Fibroblast of skin of scalp (primary cell): ENCODE results near the gene PDE6H.
A peak's percentile ranks its signal among the peaks of the same experiment; 100 is the strongest.

Source experiments
- DNase-seq: peaks from one replicate; pipeline ENCODE4 v3.0.0-alpha.2; 2013

Gene PDE6H

DNA sequence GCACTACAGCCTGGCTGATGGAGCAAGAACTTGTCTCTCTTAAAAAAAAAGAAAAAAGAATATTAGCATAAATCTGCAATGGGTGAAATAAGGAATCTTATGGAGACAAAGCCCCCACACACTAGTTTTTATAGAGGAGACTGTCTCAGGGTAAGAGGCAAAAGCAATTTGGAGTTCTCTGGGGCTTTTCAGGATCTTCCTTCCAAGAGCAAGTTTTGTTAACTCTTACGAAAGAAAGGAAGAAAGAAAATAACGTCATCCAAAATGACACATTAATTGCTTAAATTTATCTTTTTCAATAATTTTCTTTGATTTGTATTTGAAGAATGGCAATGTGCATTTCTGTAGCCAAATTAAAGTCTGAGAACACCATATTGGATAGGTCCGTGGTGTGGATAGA, 3.8 kb downstream of the PDE6H start:
- DNase-seq, result no peak

DNA sequence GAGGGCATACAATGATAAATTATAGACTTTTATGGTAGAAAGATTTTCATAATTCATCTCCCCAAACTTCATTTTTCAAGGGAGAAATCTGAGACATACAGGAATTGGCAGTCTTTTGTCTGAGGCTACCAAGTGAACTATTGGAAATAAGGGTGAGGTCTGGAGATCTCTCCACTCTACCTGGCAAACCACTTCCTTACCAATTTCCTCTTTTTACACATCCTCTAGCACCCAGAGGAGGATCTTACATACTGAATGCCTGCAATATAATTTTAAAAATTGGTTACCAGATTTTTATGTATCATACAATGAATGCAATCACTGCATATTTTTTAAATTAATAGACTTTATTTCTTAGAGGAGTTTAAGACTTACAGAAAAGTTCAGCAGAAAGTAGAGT, 6.6 kb downstream of the PDE6H start:
- no peak for DNase-seq

DNA sequence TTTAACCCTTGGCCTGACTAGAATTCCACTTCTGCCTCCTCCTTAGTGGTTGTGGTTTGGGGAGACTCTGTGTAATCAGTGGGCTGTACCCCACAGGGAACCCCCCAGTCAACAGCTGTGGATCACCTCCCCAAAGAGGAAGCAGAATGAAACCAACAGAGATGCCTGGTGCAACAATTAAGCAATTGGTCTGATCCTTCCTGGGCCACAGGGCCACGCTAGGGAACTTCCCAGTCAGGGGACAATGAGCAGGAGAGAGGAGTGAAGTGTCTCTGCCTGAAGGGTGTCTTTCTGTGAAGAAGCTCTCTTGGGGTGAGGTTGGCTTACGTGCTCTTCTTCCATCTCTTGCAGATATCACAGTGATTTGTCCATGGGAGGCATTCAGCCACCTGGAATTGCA, 8.2 kb downstream of the PDE6H start:
- no peak for DNase-seq

DNA sequence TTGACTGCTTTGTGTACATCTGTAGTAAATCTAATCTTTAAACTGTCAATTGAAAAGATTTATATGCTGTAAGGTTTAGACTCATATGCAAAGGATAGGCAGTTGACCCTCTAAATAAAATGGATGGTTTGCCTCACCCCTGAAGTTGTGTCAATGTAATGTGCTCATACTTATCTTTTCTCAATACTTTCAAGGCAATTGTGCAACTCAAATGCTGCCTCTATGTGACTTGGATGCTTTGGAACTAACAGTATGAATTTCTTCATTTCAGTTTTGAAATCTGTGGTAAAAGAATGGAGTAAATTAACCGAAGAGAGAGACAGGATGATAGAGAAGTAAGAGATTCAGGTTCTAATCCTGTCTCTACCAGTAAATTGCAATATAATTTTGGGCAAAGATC, 9.7 kb downstream of the PDE6H start:
- no peak for DNase-seq

DNA sequence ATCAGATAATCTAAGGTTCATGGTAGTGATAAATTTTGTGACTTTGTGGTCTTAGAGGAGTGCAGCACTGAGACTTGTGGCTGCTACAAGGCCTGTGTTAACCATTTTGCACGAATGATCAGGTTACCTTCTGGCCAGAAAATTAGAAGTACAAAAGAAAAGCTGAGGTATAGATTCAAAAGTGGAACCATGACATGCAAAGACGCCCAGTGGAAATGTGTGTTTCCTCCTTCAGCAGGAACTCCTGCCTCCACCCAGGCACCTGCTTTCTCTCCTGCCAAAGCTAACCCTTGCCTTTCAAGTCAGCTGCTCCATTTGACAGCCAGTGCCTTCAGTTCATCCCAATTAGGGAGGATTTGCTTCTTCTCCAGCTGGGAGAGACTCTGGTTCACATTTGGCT, 10.1 kb downstream of the PDE6H start:
- DNase-seq, result no peak

DNA sequence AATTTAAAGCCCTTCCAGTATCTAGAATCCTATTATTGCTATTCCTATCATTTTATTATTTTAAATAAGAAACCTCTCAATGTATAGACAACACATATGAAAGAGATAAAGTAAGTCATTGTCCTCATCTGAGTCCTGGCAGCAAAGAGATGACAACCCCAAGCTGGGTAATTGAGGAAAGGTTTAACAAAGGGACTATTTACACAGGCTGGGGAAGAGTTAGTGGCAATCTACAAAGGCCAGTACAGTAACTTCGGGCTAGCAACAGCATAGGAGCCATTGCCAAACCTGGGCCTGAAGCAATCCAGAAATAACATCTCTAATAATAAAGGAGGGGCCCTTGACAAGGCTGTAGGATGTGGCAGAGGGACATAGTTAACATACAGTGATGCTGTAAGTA, 11.2 kb downstream of the PDE6H start:
- DNase-seq, result no peak

DNA sequence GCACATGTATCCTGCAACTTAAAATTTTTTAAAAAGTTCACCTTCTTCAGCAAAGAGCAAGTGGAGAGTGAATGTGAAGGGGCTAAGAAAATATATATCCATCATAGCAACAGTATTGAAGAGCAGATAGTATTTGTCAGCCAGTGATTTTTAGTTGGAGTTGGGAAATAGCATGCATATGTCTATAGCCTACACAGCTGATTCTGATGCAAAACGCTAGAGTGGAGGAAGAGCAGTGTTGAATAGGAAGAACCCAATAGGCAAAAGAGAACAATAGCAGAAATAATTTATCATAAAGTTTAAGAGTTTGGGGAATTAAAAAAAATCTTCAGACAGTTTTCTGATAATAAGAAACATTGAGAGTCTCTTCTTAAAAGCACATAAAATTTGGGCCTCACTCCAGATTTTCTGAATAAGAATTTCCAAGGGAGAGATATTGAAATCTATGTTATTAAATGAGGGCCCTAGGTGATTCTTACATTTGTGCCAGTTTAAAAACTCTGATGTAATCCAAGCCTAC, 12.0 kb downstream of the PDE6H start:
- DNase-seq, result no peak

DNA sequence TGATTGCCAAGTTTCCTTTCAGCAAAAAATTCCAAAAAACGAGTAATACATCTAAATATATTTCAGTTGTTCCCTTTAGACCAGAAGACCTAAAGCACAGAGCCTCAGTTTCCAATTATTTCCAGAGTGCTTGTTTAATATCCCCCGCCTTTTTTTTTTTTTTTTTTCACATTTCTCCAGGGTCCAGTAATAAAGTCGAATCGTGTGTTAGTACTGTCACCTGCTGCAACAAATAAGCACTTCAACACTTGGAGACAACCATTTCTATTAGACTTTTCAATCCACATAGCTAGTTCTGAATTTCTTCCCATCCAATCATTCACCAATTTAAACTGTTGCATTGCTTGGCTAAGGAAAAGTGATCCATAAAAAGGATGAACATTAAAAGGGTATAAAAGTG, 13.6 kb downstream of the PDE6H start:
- no peak for DNase-seq

DNA sequence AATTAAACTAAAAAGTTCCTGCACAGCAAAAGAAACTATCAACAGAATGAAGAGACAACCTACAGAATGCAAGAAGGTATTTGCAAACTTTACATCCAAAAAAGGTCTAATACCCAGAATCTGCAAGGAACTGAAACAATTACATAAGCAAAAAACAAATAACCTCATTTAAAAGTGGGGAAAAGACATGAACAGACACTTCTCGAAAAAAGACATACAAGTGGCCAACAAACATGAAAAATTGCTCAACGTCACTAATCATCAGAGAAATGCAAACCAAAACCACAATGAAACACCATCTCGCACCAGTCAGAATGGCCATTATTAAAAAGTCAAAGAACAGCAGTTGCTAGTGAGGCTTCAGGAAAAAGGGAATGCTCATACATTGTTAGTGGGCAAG, 15.2 kb downstream of the PDE6H start:
- DNase-seq, result no peak

DNA sequence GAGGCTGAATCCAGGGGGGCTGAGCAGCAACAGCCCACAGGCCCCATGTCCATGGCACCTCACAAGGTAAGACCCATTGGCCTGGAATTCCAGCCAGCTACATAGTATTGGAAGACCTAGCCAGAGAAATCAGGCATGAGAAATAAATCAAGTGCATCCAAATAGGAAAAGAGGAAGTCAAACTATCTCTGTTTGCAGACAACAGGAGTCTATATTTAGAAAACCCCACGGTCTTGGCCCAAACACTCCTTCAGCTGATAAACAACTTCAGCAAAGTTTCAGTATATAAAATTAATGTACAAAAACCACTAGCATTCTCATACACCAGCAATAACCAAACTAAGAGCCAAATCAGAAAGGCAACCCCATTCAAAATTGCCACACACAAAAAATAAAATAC, 16.9 kb downstream of the PDE6H start:
- no peak for DNase-seq

DNA sequence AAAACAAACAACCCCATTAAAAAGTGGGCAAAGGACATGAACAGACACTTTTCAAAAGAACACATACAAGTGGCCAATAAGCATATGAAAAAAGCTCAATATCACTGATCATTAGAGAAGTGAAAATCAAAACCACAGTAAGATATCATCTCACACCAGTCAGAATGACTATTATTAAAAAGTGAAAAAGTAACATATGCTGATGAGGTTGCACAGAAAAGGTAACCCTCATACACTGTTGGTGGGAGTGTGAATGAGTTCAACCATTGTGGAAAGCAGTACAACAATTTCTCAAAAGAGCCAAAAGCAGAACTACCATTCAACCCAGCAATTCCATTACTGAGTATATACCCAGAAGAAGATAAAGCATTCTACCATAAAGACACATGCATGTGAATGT, 18.2 kb downstream of the PDE6H start:
- DNase-seq, result no peak

DNA sequence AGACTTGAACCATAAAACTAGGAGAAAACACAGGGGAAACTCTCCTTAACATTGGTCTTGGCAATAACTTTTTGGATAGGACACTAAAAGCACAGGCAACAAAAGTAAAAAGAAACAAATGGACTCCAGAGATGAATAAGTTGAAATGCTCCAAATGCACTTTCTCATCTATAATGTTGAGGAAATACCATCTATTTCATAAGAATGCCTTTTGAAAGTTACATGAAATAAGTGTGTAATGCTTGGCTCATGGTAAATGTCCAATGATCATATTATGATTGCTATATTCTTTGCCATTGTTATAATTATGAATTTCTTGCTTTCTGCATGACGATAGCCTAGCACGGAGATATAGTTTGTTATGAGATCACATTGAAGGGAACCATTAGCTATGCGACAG, 19.8 kb downstream of the PDE6H start:
- no peak for DNase-seq

DNA sequence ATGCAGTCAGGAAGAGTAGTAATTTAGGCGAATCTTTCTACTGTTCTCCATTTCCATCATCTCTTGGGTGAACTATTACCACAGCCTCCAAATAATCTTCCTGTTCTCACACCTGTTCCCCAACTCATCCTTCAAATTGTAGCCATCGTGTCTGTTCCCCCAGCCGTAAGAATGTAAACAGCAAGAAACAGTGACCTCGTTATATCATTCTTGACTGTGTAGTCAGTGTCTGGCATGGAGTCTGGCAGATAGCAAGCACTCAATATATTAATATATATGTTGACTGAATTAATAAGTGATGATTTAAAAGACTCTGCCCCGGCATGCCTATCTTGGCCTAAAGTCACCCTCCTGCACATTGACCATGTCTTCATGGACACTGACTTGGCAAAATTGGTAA, 20.3 kb downstream of the PDE6H start:
- peak; percentile 12 for DNase-seq

DNA sequence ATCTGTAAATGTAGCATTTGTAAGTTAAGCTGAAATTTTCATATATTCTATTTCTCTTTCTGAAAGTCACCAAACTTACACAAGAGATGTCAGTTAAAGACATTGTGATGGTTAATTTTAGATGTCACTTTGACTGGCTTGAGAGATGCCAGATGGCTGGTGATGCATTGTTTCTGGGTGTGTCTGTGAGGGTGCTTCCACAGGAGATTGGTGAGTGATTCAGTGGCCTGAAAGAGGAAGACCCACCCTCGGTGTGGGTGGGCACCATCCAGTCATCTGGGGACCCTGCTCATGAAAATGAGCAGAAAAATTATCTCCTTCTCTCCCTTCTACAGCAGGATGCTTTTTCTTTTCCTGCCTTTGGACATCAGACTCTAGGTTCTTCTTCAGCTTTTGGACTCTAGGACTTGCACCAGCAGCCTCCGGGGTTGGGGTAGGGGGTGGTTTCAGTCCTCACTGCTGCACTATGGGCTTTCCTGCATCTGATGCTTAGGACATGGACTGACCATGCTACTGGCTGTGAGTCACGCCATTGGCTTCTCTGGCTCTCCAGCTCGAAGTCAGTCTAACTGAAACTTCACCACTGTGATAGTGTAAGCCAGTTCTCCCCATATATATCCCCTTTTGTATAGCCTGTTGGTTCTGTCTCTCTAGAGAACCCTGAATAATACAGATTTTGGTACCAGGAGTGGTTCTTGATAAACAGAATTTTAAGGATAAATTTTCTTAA, 20.9 kb downstream of the PDE6H start:
- DNase-seq, result peak; percentile 40

DNA sequence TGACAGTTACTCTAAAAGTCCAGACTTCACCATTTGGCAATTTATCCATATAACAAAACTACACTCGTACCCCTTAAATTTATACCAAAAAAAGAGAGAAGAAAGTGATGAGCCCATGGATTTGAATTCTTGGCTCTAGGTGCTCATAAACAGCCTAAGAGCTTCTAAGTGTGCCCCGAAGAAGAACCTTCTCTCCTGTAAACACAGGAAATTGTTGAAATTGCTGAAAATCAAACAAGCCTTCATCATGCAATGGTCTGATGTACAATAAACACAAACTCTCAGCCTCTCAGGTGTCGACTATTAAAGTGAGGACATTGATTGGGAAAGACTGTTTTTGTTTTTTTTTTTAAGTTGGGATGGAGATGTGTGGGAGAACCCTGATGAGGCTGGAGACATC, 21.8 kb downstream of the PDE6H start:
- no peak for DNase-seq

DNA sequence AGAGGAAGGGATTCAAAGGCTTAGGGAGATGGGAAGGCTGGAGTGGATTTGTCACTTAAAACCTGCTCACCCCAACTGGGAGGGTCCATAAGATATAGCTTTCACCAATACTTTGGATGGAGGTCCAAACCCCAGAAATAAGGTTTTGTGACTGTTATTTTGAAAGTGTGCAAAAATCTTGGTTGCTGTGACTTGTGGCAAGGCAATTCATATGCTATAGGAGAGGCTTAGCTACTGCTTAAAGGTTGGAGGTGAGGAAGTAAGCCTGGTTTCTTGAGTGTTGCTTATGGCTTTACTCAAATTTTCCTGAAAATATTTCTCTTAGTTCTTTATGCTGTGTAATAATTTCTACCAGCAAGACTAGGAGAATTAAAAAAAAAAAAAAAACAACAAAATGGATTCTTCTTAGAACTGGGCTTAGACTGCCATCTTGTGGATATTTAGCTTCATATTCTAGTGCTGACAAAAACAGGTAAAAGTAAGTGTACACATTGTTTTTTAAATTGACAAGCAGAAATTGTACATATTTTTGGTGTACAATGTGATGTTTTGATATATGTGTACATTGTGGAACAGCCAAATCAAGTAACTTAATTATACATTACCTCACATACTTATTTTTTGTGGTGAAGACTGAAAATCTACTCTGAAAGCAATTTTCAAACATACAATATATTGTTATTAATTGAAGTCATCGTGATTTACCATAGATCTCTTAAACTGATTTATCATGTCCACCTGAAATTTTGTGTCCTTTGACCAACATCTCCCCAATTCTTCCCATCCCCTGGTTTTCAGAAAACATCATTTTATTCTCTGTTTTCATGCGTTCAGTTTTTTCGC, 23.0 kb downstream of the PDE6H start:
- DNase-seq, result peak; percentile 68

DNA sequence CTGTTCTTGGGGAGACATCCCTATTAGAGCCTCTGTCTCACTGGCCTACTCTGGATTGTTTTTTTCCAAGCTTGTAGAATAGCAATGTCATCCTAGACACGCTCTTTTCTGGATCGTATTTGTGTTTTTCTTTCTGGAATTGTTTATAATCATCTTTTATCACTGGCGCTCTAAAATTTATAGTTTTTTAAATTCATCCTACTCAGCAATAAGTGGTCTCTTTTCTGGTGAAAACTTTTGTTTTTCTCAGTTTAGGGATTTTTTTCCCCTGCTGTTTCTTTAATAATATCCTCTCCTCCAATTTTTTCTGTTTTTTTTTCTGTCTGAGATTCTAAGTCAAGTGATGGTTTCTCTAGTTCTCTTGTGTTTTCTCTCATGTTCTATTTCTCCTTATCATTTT, 25.2 kb downstream of the PDE6H start:
- DNase-seq, result no peak

DNA sequence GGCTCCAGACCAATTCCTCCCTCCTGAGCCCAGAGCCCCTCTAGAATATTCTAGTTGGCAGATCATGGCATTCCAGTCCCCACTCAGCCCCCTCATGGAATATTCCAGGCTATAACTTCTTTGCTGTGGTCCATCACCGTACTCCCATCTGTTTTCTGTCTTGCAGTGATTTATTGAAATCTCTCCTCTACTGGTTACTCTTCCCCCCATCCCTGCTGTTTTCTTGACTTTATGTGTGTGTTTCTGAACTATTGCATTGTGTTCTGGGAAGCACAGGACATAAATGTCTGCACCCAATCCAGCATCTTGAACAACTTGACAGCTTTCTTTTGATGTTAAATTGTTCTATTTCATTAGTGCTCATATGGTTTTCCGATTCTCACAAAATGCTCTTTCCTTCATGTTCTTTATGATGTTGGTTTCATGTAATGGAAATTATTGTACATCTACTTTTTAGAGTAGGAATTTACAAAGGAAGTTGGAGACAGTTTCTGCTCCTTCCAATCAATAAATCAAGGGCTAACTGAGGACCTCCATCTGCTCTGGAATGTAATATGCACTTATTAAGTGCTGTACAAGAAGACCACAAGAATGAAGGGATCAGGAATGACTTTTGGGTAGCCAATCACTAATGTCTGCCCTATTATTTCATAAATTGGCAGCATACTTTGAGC, 26.3 kb downstream of the PDE6H start:
- DNase-seq, result peak; percentile 82

DNA sequence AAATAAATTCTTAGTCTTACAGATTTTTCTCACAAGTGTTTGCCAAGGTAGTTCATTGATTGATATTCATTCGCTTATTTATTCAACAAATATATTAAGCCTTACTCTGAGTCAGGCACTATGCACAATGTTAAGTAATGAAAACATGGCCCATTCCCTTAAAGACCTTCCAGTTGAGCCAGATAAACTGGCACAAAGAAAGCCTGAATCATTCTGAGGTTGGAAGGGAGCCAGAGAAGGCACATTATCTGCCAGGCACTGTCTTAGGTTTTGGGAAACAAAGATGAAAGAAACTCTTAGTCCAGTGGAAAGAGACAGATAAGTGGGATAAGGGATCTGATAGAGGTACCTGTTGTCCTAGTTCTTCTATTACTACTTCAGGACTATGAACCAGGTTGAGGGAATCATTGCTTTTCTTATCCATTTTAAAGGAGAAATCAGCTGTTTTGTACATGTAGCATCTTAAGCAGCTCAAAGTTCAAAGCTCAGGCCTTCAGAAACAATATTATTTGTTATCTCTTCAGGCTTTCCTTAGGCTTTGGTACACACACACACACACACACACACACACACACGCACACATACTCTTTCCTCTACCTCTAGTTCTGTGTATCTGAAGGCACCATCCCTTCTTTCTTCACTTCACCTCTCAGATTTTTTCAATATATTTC, 27.0 kb downstream of the PDE6H start:
- no peak for DNase-seq

DNA sequence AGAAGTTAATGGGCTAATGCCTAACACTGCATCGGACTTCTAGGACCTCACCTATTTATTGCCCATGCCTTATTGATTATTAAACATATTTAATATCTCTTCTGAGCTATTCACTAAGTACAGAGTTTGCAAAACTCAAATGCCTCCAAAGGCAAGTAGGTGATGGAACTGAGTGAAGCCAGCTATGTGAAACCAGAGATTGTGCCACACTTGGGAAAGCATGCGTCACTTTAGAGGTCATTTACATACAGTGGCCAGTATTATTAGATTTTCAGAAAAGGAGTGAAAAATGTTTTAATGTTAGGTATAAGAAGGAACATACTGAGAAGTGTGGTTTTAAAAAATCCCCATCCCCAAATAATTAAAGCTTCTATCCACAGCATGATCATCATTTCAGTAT, 27.7 kb downstream of the PDE6H start:
- DNase-seq, result no peak

DNA sequence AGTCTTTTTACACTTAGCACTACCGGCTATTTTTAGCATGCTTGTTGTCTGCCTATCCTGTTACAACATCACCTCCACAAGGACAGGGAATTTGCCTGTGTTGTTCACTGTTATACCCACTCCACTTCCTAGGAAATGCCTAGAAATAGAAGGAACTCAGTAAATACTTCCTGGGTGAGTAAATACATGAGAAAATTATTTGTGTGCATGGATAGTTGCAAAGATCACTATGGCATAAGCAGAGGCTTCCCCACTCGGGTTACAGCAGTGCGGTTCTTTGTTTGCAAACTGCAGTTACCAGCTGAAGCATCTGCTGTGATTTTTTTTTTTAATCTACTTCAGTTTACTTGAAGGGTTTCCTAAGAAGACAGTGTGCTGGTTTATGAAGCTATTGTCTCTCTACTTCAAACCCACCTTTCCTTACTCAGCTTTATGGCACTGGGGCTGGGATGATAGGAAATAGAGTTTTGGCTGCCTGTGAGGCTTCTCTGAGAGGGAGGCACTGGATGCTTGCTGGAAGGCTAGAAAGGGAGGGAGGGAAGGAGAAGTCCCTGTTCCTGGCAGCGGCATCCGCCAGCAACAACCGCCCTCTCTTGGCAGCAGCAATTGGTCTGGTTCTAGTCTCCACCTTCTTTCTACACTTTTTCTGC, 29.0 kb downstream of the PDE6H start:
- DNase-seq, result peak; percentile 15

DNA sequence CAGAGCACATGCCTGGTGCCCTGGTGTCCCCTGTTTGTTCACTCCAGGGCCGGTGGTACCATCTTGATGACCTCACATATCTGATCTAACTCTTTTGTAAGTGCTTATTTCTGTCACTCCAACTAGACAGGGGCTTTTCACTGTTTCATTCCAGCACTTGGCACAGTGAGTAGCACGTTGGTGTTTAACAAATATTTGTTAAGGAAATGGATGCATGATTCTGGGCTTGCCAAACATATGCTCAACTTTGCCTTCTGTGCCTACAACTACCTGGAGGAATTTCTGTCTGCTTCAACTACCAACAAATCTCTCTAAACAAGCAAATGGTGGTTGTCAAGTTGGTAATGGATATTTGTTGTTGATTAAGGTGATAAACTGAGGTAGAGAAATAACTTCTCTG, 31.6 kb downstream of the PDE6H start:
- no peak for DNase-seq
